ENCODE measurements around the gene RNASEH2B.

DNA sequence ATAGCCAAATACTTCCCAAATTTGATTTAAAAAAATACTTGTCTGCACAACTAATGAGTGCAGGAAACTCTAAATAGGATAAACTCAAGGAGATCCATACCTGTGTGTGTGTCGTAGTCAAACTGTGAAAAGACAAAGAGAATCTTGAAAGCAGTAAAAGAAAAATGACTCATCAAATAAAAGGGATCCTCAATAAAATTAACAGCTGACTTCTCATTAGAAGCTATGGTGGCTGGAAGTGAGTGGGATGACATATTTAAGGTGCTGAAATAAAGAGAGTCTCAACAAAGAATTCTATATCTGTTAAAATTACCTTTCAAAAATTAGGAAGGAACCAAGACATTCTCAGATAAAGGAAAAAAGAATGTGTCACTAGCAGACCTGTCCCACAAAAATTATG, 13.7 kb downstream of the RNASEH2B start:
- TF ChIP-seq CTCF (IDR thresholded peaks at IDR 0.05): no peak
- TF ChIP-seq POLR2A (IDR thresholded peaks at IDR 0.05): no peak

Data from ovary (tissue), 3 donors.